ENCODE data around the gene WNT5A.

Gene WNT5A

DNA sequence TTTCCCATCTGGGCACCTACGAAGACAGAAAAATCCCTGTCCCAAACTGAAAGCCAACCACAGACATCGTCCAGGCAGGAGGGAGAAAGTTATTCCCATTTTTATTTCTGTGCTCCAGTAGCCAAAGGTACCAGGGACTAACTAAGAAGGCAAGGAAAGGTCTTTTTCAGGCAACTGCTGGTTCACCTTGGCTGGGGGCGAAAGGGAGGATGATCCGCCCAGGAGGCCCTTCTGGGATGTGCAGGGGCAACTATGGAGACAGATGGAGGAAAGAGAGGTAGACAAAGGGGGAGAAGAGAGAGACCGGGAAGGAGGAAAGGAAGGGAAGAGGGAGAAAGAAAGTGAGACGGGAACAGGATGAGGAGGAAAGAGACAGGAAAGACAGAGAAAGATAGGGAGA, 13.3 kb downstream of the WNT5A start:
- no peaks in the 10 kb centered on the region for H3K4me1 ChIP-seq (ENCODE audit: control extremely low read depth in 1 of 4, control insufficient read depth in 4 of 4, insufficient read depth in 4 of 4, low read length in 3 of 4)
- ChIA-PET POLR2A (no interaction called here), CTCF (no interaction called here)
- H3K27me3 ChIP-seq (replicated peaks in 2 of 5; ENCODE audit: control insufficient read depth in 4 of 5, insufficient read depth in 5 of 5, low read length in 4 of 5), result peaks cover 6 to 69% (median 20%) of the 10 kb centered on the region in 5 experiments
- H3K9me3 ChIP-seq (ENCODE audit: control extremely low read depth in 1 of 5, control insufficient read depth in 4 of 5, insufficient read depth in 2 of 5, low read depth in 1 of 5, low read length in 4 of 5), result no peaks in the 10 kb centered on the region
- no peak overlapping the region for H3K27ac ChIP-seq (ENCODE audit: insufficient read depth in 1 of 2, low read depth in 1 of 2, low read length in 2 of 2, poor library complexity in 1 of 2, severe bottlenecking in 2 of 2)
- no peak for DNase-seq
- H3K36me3 ChIP-seq (ENCODE audit: control insufficient read depth in 4 of 4, insufficient read depth in 4 of 4, low read length in 3 of 4), result no peaks in the 10 kb centered on the region
- H3K4me3 ChIP-seq (ENCODE audit: control insufficient read depth in 1 of 7, extremely low read depth in 1 of 7, insufficient read depth in 4 of 7, low read depth in 2 of 7, low read length in 6 of 7), result no peak overlapping the region
- WGBS (ENCODE audit: insufficient coverage), result 88% methylated on average over 5 of the region's 6 CpGs

DNA sequence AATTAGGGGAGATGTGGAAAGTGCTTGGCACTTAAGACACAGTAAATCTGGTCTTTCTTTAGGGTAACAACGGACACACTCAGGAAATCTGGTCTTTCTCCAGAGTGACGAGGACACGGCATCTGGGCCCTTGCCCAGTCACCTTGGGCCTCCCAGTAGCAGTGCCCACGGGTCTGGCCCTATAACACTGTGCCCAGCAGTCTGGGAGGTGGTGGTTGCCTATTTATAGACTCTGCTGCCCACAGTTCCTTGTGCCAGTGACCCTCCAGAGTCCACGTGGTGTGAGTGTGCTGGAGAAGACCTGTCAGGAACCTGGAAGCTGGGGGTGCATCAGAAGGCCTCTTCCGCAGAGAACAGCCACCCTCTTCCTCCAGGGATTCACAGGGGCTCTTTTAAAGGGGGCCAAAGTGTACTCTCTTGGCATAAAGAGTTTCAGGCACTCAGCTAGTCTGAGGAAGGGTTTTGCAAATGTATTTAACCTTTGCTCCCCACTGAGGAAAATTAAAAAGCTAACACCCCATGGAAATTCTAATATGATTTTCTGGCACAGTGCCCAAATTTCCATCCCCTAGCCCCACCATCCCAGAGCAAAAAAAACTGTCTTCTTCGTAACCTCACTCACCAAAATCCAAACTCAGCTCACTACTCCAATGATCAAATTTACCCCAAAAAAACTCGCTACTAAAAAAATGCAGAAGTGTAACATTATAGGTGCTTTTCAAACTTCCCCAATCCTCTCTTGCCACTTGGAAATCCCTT, 15.4 kb downstream of the WNT5A start:
- no peak overlapping the region for H3K27ac ChIP-seq (ENCODE audit: insufficient read depth in 1 of 2, low read depth in 1 of 2, low read length in 2 of 2, poor library complexity in 1 of 2, severe bottlenecking in 2 of 2)
- ChIA-PET CTCF (no interaction called here), POLR2A (no interaction called here)
- peaks cover 7 to 60% (median 13%) of the 10 kb centered on the region in 5 experiments for H3K27me3 ChIP-seq (replicated peaks in 2 of 5; ENCODE audit: control insufficient read depth in 4 of 5, insufficient read depth in 5 of 5, low read length in 4 of 5)
- H3K36me3 ChIP-seq (ENCODE audit: control insufficient read depth in 4 of 4, insufficient read depth in 4 of 4, low read length in 3 of 4), result no peaks in the 10 kb centered on the region
- no peak for DNase-seq
- no peak overlapping the region for H3K4me3 ChIP-seq (ENCODE audit: control insufficient read depth in 1 of 7, extremely low read depth in 1 of 7, insufficient read depth in 4 of 7, low read depth in 2 of 7, low read length in 6 of 7)
- no peaks in the 10 kb centered on the region for H3K4me1 ChIP-seq (ENCODE audit: control extremely low read depth in 1 of 4, control insufficient read depth in 4 of 4, insufficient read depth in 4 of 4, low read length in 3 of 4)
- 85% methylated on average over 7 of the region's 8 CpGs for WGBS (ENCODE audit: insufficient coverage)
- no peaks in the 10 kb centered on the region for H3K9me3 ChIP-seq (ENCODE audit: control extremely low read depth in 1 of 5, control insufficient read depth in 4 of 5, insufficient read depth in 2 of 5, low read depth in 1 of 5, low read length in 4 of 5)

DNA sequence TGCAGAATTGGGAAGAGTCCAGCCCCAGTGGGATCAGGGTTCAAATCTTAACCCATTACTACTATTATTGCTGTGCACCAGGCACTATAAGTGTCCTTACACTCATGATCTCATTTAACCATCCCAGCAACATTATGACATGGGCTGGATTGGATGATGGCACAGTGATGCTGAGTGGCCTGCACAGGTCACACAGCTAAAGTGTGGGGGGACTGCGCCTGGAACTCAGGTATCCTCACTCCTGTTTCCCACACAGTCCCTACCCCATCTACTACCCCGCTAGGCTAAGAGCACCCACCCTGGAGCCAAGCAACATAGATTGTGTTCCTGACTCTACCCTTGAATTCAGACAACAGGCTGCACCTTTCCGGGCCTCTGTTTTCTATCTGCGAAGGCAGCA, 16.0 kb downstream of the WNT5A start:
- Histone ChIP-seq H3K36me3 (ENCODE audit: control insufficient read depth in 4 of 4, insufficient read depth in 4 of 4, low read length in 3 of 4) (no peaks in the 10 kb centered on the region), H3K27me3 (replicated peaks in 2 of 5; ENCODE audit: control insufficient read depth in 4 of 5, insufficient read depth in 5 of 5, low read length in 4 of 5) (peaks cover 7 to 57% (median 10%) of the 10 kb centered on the region in 5 experiments), H3K9me3 (ENCODE audit: control extremely low read depth in 1 of 5, control insufficient read depth in 4 of 5, insufficient read depth in 2 of 5, low read depth in 1 of 5, low read length in 4 of 5) (no peaks in the 10 kb centered on the region), H3K4me1 (ENCODE audit: control extremely low read depth in 1 of 4, control insufficient read depth in 4 of 4, insufficient read depth in 4 of 4, low read length in 3 of 4) (no peaks in the 10 kb centered on the region), H3K27ac (ENCODE audit: insufficient read depth in 1 of 2, low read depth in 1 of 2, low read length in 2 of 2, poor library complexity in 1 of 2, severe bottlenecking in 2 of 2) (no peak overlapping the region), H3K4me3 (ENCODE audit: control insufficient read depth in 1 of 7, extremely low read depth in 1 of 7, insufficient read depth in 4 of 7, low read depth in 2 of 7, low read length in 6 of 7) (no peak overlapping the region)
- CTCF ChIA-PET, result no interaction called here
- DNase-seq, result no peak
- POLR2A ChIA-PET, result no interaction called here
- 100% methylated on average over 3 of the region's 4 CpGs for WGBS (ENCODE audit: insufficient coverage)

DNA sequence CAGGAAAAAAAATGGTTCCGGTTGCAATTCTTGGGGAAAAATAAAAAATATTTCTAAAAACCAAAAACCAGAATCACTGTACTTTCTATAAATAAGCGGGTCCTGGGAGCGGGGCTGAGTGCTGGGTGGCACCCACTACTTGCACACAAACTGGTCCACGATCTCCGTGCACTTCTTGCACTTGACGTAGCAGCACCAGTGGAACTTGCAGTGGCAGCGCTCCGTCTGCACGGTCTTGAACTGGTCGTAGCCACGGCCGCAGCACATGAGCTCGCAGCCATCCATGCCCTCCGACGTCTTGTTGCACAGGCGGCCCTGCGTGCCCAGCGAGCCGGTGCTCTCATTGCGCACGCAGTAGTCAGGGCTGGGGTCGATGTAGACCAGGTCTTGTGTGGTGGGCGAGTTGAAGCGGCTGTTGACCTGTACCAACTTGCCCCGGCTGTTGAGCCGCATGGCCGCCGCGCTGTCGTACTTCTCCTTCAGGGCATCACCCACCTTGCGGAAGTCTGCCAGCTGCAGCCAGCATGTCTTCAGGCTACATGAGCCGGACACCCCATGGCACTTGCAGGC, 17.1 kb downstream of the WNT5A start:
- 95% methylated on average over 31 of the region's 32 CpGs for WGBS (ENCODE audit: insufficient coverage)
- Histone ChIP-seq H3K36me3 (ENCODE audit: control insufficient read depth in 4 of 4, insufficient read depth in 4 of 4, low read length in 3 of 4) (no peaks in the 10 kb centered on the region), H3K27ac (ENCODE audit: insufficient read depth in 1 of 2, low read depth in 1 of 2, low read length in 2 of 2, poor library complexity in 1 of 2, severe bottlenecking in 2 of 2) (no peak overlapping the region), H3K27me3 (replicated peaks in 2 of 5; ENCODE audit: control insufficient read depth in 4 of 5, insufficient read depth in 5 of 5, low read length in 4 of 5) (peaks cover 5 to 49% (median 6%) of the 10 kb centered on the region in 5 experiments), H3K4me3 (ENCODE audit: control insufficient read depth in 1 of 7, extremely low read depth in 1 of 7, insufficient read depth in 4 of 7, low read depth in 2 of 7, low read length in 6 of 7) (no peak overlapping the region), H3K9me3 (ENCODE audit: control extremely low read depth in 1 of 5, control insufficient read depth in 4 of 5, insufficient read depth in 2 of 5, low read depth in 1 of 5, low read length in 4 of 5) (no peaks in the 10 kb centered on the region), H3K4me1 (ENCODE audit: control extremely low read depth in 1 of 4, control insufficient read depth in 4 of 4, insufficient read depth in 4 of 4, low read length in 3 of 4) (no peaks in the 10 kb centered on the region)
- DNase-seq, result no peak
- ChIA-PET POLR2A (no interaction called here), CTCF (no interaction called here)

DNA sequence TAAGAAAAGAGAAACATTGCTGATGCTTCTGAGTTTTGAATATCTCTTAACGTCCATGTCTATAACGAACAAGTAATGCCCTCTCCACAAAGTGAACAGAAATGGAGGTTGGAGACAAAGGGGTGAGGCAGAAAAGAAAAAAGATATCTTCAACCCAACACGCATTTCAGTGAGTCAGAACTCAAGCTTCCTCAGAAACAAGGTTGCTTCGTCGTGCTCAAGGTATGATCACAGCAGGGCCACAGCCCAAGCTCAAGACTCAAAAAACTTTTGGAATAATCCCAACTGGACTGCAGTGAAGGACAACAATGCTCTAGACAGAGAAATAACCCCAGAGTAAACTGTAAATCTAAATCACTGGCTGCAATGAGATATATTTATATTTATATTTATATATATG, 18.9 kb downstream of the WNT5A start:
- WGBS (ENCODE audit: insufficient coverage), result 100% methylated on average over 2 of the region's 5 CpGs
- no peaks in the 10 kb centered on the region for H3K9me3 ChIP-seq (ENCODE audit: control extremely low read depth in 1 of 5, control insufficient read depth in 4 of 5, insufficient read depth in 2 of 5, low read depth in 1 of 5, low read length in 4 of 5)
- H3K27ac ChIP-seq (ENCODE audit: insufficient read depth in 1 of 2, low read depth in 1 of 2, low read length in 2 of 2, poor library complexity in 1 of 2, severe bottlenecking in 2 of 2), result no peak overlapping the region
- peaks cover 3 to 39% (median 6%) of the 10 kb centered on the region in 5 experiments for H3K27me3 ChIP-seq (replicated peaks in 2 of 5; ENCODE audit: control insufficient read depth in 4 of 5, insufficient read depth in 5 of 5, low read length in 4 of 5)
- no peaks in the 10 kb centered on the region for H3K36me3 ChIP-seq (ENCODE audit: control insufficient read depth in 4 of 4, insufficient read depth in 4 of 4, low read length in 3 of 4)
- H3K4me3 ChIP-seq (ENCODE audit: control insufficient read depth in 1 of 7, extremely low read depth in 1 of 7, insufficient read depth in 4 of 7, low read depth in 2 of 7, low read length in 6 of 7), result no peak overlapping the region
- DNase-seq, result no peak
- POLR2A ChIA-PET, result no interaction called here
- CTCF ChIA-PET, result no interaction called here
- no peaks in the 10 kb centered on the region for H3K4me1 ChIP-seq (ENCODE audit: control extremely low read depth in 1 of 4, control insufficient read depth in 4 of 4, insufficient read depth in 4 of 4, low read length in 3 of 4)

DNA sequence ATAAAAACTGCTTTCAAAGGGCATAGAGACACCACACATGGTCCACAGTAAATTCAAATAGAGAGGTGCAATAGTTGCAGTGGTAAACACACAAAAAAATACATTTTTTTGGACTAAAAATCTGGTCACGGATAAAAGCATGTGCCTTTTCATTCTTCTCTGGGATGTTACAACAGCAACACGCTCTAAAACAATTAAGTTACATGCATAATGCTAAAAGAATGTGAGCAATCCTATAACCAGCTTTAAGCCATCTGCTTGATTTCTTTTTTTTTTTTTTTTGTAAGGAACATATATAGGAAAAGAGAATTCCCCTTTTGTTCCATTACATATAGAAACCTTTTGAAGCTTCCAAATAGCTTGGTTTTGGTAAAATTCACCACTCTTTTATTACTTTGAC, 20.0 kb downstream of the WNT5A start:
- no peaks in the 10 kb centered on the region for H3K9me3 ChIP-seq (ENCODE audit: control extremely low read depth in 1 of 5, control insufficient read depth in 4 of 5, insufficient read depth in 2 of 5, low read depth in 1 of 5, low read length in 4 of 5)
- no peak overlapping the region for H3K27ac ChIP-seq (ENCODE audit: insufficient read depth in 1 of 2, low read depth in 1 of 2, low read length in 2 of 2, poor library complexity in 1 of 2, severe bottlenecking in 2 of 2)
- no peaks in the 10 kb centered on the region for H3K4me1 ChIP-seq (ENCODE audit: control extremely low read depth in 1 of 4, control insufficient read depth in 4 of 4, insufficient read depth in 4 of 4, low read length in 3 of 4)
- WGBS (ENCODE audit: insufficient coverage), result 100% methylated on average over 1 of the region's 2 CpGs
- H3K27me3 ChIP-seq (replicated peaks in 2 of 5; ENCODE audit: control insufficient read depth in 4 of 5, insufficient read depth in 5 of 5, low read length in 4 of 5), result peaks cover 2 to 31% (median 3%) of the 10 kb centered on the region in 5 experiments
- no peaks in the 10 kb centered on the region for H3K36me3 ChIP-seq (ENCODE audit: control insufficient read depth in 4 of 4, insufficient read depth in 4 of 4, low read length in 3 of 4)
- ChIA-PET CTCF (no interaction called here), POLR2A (no interaction called here)
- no peak for DNase-seq
- H3K4me3 ChIP-seq (ENCODE audit: control insufficient read depth in 1 of 7, extremely low read depth in 1 of 7, insufficient read depth in 4 of 7, low read depth in 2 of 7, low read length in 6 of 7), result no peak overlapping the region

DNA sequence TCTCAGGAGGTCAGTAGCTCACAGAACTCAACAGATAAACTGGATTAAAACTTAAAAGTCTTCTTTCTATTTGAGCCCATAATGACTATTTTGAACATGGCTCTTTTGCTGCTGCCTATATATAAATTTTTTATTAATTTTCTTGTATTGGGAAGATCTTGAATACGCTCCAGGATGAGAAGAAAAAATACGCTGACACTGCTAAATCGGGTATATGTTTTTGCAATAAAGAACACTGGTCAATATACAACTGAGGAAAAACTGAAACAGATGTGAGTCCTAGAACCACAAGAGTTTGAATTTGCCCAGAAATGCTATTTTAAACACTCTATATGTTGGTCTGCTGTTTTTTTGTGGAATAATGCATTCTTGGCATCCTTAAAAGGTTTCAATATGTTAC, 20.6 kb downstream of the WNT5A start:
- POLR2A ChIA-PET, result no interaction called here
- Histone ChIP-seq H3K27ac (ENCODE audit: insufficient read depth in 1 of 2, low read depth in 1 of 2, low read length in 2 of 2, poor library complexity in 1 of 2, severe bottlenecking in 2 of 2) (no peak overlapping the region), H3K4me1 (ENCODE audit: control extremely low read depth in 1 of 4, control insufficient read depth in 4 of 4, insufficient read depth in 4 of 4, low read length in 3 of 4) (no peaks in the 10 kb centered on the region), H3K4me3 (ENCODE audit: control insufficient read depth in 1 of 7, extremely low read depth in 1 of 7, insufficient read depth in 4 of 7, low read depth in 2 of 7, low read length in 6 of 7) (no peak overlapping the region), H3K27me3 (replicated peaks in 2 of 5; ENCODE audit: control insufficient read depth in 4 of 5, insufficient read depth in 5 of 5, low read length in 4 of 5) (peaks cover 2 to 31% (median 3%) of the 10 kb centered on the region in 5 experiments), H3K9me3 (ENCODE audit: control extremely low read depth in 1 of 5, control insufficient read depth in 4 of 5, insufficient read depth in 2 of 5, low read depth in 1 of 5, low read length in 4 of 5) (no peaks in the 10 kb centered on the region), H3K36me3 (ENCODE audit: control insufficient read depth in 4 of 4, insufficient read depth in 4 of 4, low read length in 3 of 4) (no peaks in the 10 kb centered on the region)
- DNase-seq, result no peak
- 93% methylated on average over 3 of the region's 3 CpGs for WGBS (ENCODE audit: insufficient coverage)
- CTCF ChIA-PET, result interaction anchor here (1.5 kb wide), 1 partner anchor 11 kb away, joined by 3 read pairs; no protein-coding TSS in a partner anchor
